MM.1S (cell line): ENCODE data around the gene CNNM4.

Source experiments
- CTCF ChIP-seq: fragments of 300-600 bp; sonication (generic); IDR thresholded peaks from 2 replicates; pipeline ENCODE4 v1.5.1; 2016; ENCODE audit warnings: antibody characterized with exemption, low read length, mixed read lengths
- EZH2 ChIP-seq: fragments of 300-600 bp; sonication (generic); optimal IDR thresholded peaks from 2 replicates; pipeline ENCODE3; 2017; ENCODE audit warnings: low read depth, mild to moderate bottlenecking, antibody characterized with exemption, low read length, mixed read lengths

- TF ChIP-seq CTCF: peak; percentile 35
- no peak for TF ChIP-seq EZH2
Observed at GRCh38 chr2:96760986-96761832, 507 bp downstream of the CNNM4 start.
